GM12878 (cell line): ENCODE measurements around the gene ATF6. TPM values are rescaled to one million over a fixed set of nuclear protein-coding genes. Genes with fewer than 3 reads are reported as not detected.

Experiments
- ATF7 ChIP-seq: fragments of 450-650 bp; IDR thresholded peaks from 2 replicates; pipeline ENCODE4 v1.6.1; 2016; ENCODE audit warnings: low read depth, mild to moderate bottlenecking
- CREM ChIP-seq: IDR thresholded peaks from 2 replicates; pipeline ENCODE4 v1.6.1; 2014; ENCODE audit warnings: antibody characterized with exemption, low read depth
- DPF2 ChIP-seq: fragments of 450-650 bp; IDR thresholded peaks from 2 replicates; pipeline ENCODE4 v1.6.1; 2017; ENCODE audit warnings: mild to moderate bottlenecking
- EED ChIP-seq: sonication (generic); IDR thresholded peaks from 2 replicates; pipeline ENCODE4 v1.6.1; 2016; ENCODE audit warnings: antibody characterized with exemption, low read depth
- EGR1 ChIP-seq, 2 experiments: IDR thresholded peaks; 1 replicate in 1 of 2; 2 replicates in 1 of 2; pipeline ENCODE4 v1.6.1; 2011 to 2012; ENCODE audit warnings: low read depth in 2 of 2, low read length in 2 of 2, borderline replicate concordance in 1 of 2, mild to moderate bottlenecking in 1 of 2, moderate library complexity in 1 of 2
- ETV6 ChIP-seq, 2 experiments: fragments of 450-650 bp in 1 of 2; IDR thresholded peaks in 1 of 2; conservative IDR thresholded peaks in 1 of 2; 2 replicates each; pipeline ENCODE4 v1.6.1; 2014; ENCODE audit warnings: antibody characterized with exemption in 1 of 2, borderline replicate concordance in 1 of 2, low read depth in 1 of 2, mild to moderate bottlenecking in 1 of 2, moderate library complexity in 1 of 2
- FOXM1 ChIP-seq: IDR thresholded peaks from 2 replicates; pipeline ENCODE4 v1.6.1; 2012; ENCODE audit warnings: low read depth, mild to moderate bottlenecking, inconsistent platforms, low read length, moderate library complexity
- JUNB ChIP-seq: IDR thresholded peaks from 2 replicates; pipeline ENCODE4 v1.6.1; 2016; ENCODE audit warnings: antibody characterized with exemption, mild to moderate bottlenecking
- LARP7 ChIP-seq: fragments of 450-650 bp; IDR thresholded peaks from 2 replicates; pipeline ENCODE4 v1.6.1; 2017; ENCODE audit warnings: mild to moderate bottlenecking
- MEF2A ChIP-seq: IDR thresholded peaks from 2 replicates; pipeline ENCODE4 v1.6.1; 2011; ENCODE audit warnings: low read depth, mild to moderate bottlenecking, low read length, moderate library complexity; ENCODE audit not compliant: insufficient read depth
- RAD21 ChIP-seq: IDR thresholded peaks from 2 replicates; pipeline ENCODE4 v1.6.1; 2011; ENCODE audit warnings: mild to moderate bottlenecking, low read depth, low read length, moderate library complexity; ENCODE audit not compliant: insufficient read depth
- RB1 ChIP-seq: fragments of 450-650 bp; formaldehyde crosslinking; IDR thresholded peaks from 2 replicates; pipeline ENCODE4 v1.6.1; 2017; ENCODE audit warnings: mild to moderate bottlenecking, borderline replicate concordance
- RUNX3 ChIP-seq: IDR thresholded peaks from 2 replicates; pipeline ENCODE4 v1.6.1; 2012; ENCODE audit warnings: low read length, inconsistent platforms
- SREBF2 ChIP-seq: IDR thresholded peaks from 2 replicates; pipeline ENCODE4 v1.6.1; 2012; ENCODE audit warnings: mild to moderate bottlenecking, low read length
- SUZ12 ChIP-seq: fragments of 200-600 bp; sonication (generic); IDR thresholded peaks from one replicate; pipeline ENCODE4 v1.6.1; 2018; ENCODE audit warnings: antibody characterized with exemption, mild to moderate bottlenecking; ENCODE audit not compliant: unreplicated experiment
- TAF1 ChIP-seq: IDR thresholded peaks from 2 replicates; pipeline ENCODE4 v1.6.1; 2011; ENCODE audit warnings: mild to moderate bottlenecking, low read depth, low read length, borderline replicate concordance
- TCF12 ChIP-seq: IDR thresholded peaks from 2 replicates; pipeline ENCODE4 v1.6.1; 2011; ENCODE audit warnings: low read depth, mild to moderate bottlenecking, low read length
- ZNF274 ChIP-seq: IDR thresholded peaks from one replicate; pipeline ENCODE4 v1.8.0; 2011; ENCODE audit not compliant: insufficient read length, insufficient read depth
- polyA plus RNA-seq, 11 experiments: library from polyadenylated mRNA; depleted of rRNA in 4 of 11; unstranded in 6 of 11; stranded (reverse) in 5 of 11; fragments of >200 nt; fragmentation: Nextera tagmentation in 4 of 11; fragmentation: Illumina TruSeq in 1 of 11; extraction: Ambion mirVana in 4 of 11; extraction: Trizol in 1 of 11; gene quantifications; 1 replicate in 1 of 11; 2 replicates in 10 of 11; pipeline versions ENCODE4 v1.2.1 to v1.2.3, GENCODE V29; 2011 to 2016; ENCODE audit warnings: inconsistent platforms in 2 of 11, missing spikeins in 2 of 11, low read depth in 1 of 11
- total RNA-seq, 4 experiments: library from RNA; depleted of rRNA in 3 of 4; stranded (reverse); fragments of >200 nt in 3 of 4; fragmentation: Illumina TruSeq in 1 of 4; extraction: Trizol in 1 of 4; gene quantifications; 2 replicates each; pipeline versions ENCODE4 v1.2.1 to v1.2.3, GENCODE V29; 2013 to 2021
- TF ChIP-seq, protein P1 (sequence below): IDR thresholded peaks from 2 replicates; pipeline ENCODE4 v1.6.1; 2012; ENCODE audit warnings: low read depth, low read length, improper control_type of control experiment
- TF ChIP-seq, protein P2 (sequence below): IDR thresholded peaks from 2 replicates; pipeline ENCODE4 v1.6.1; 2011; ENCODE audit warnings: borderline replicate concordance, low read depth, mild to moderate bottlenecking, moderate library complexity, mixed read lengths, low read length; ENCODE audit not compliant: insufficient read depth; ENCODE audit errors: extremely low read length
- TF ChIP-seq, protein P3 (sequence below): IDR thresholded peaks from 2 replicates; pipeline ENCODE4 v1.6.1; 2012; ENCODE audit warnings: low read depth, low read length, improper control_type of control experiment
- TF ChIP-seq, protein P4 (sequence below): fragments of 450-650 bp; IDR thresholded peaks from 2 replicates; pipeline ENCODE4 v1.6.1; 2018; ENCODE audit warnings: mild to moderate bottlenecking, low read depth, moderate library complexity; ENCODE audit not compliant: partially characterized antibody
- TF ChIP-seq, protein P5 (sequence below): fragments of 450-650 bp; IDR thresholded peaks from 2 replicates; pipeline ENCODE4 v1.6.1; 2017; ENCODE audit warnings: low read depth, mild to moderate bottlenecking, moderate library complexity

ATF6 gene
- total and polyA plus RNA-seq, 10 of the 15 experiments (the other 5 are each of a cell fraction or from before 2014, with no cell fraction given): 7.8 to 24.3 (median 14.7) TPM

DNA sequence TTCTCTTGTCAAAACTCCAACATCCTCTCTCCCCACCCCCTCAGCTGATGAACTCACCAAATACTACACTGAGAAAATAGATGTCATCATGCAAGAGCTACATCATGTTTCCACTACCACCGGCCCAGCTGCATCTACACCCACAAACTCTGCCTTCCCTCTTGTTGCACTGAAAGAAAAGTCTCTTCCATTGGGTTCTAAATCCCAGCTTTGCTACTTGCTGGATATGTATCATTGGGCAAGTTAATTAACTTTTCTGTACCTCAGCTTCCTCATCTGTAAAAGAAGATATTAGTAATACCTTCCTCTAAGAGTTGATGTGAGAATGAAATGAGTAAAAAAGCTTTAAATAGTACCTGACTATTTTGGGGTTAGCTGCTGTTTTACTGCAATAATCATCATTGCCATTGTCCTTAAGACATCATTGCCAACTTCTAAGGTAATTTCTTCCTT is 149.0 kb downstream of the ATF6 start (continued):
- TF ChIP-seq, protein P1, sequence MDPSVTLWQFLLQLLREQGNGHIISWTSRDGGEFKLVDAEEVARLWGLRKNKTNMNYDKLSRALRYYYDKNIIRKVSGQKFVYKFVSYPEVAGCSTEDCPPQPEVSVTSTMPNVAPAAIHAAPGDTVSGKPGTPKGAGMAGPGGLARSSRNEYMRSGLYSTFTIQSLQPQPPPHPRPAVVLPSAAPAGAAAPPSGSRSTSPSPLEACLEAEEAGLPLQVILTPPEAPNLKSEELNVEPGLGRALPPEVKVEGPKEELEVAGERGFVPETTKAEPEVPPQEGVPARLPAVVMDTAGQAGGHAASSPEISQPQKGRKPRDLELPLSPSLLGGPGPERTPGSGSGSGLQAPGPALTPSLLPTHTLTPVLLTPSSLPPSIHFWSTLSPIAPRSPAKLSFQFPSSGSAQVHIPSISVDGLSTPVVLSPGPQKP: no peak
- TF ChIP-seq CREM (peak; percentile 62; the same call in 1 of the 2 replicates), JUNB (peak; percentile 96), ATF7 (peak; percentile 74), MEF2A (peak; percentile 99), TCF12 (peak; percentile 59; the same call in 1 of the 2 replicates), DPF2 (peak; percentile 62; the same call in 1 of the 2 replicates), EED (peak; percentile 80), EGR1 (IDR thresholded peaks at IDR 0.05; ENCODE audit: borderline replicate concordance in 1 of 2, low read depth in 2 of 2, low read length in 2 of 2) (no peak), SUZ12 (no peak), SREBF2 (no peak), RB1 (no peak), RUNX3 (peak; percentile 79), TAF1 (no peak), ETV6 (conservative IDR thresholded peaks at IDR 0.05 in 1 of 2, IDR thresholded peaks at IDR 0.05 in 1 of 2; ENCODE audit: borderline replicate concordance in 1 of 2, low read depth in 1 of 2) (peak in 1 of 2 experiments; percentile 80; a peak in 1 of 4 replicates), FOXM1 (peak; percentile 86), ZNF274 (no peak), LARP7 (no peak), RAD21 (no peak)
- TF ChIP-seq, protein P2, sequence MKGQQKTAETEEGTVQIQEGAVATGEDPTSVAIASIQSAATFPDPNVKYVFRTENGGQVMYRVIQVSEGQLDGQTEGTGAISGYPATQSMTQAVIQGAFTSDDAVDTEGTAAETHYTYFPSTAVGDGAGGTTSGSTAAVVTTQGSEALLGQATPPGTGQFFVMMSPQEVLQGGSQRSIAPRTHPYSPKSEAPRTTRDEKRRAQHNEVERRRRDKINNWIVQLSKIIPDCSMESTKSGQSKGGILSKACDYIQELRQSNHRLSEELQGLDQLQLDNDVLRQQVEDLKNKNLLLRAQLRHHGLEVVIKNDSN: no peak
- TF ChIP-seq, protein P3, sequence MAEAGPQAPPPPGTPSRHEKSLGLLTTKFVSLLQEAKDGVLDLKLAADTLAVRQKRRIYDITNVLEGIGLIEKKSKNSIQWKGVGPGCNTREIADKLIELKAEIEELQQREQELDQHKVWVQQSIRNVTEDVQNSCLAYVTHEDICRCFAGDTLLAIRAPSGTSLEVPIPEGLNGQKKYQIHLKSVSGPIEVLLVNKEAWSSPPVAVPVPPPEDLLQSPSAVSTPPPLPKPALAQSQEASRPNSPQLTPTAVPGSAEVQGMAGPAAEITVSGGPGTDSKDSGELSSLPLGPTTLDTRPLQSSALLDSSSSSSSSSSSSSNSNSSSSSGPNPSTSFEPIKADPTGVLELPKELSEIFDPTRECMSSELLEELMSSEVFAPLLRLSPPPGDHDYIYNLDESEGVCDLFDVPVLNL: no peak
- TF ChIP-seq, protein P4, sequence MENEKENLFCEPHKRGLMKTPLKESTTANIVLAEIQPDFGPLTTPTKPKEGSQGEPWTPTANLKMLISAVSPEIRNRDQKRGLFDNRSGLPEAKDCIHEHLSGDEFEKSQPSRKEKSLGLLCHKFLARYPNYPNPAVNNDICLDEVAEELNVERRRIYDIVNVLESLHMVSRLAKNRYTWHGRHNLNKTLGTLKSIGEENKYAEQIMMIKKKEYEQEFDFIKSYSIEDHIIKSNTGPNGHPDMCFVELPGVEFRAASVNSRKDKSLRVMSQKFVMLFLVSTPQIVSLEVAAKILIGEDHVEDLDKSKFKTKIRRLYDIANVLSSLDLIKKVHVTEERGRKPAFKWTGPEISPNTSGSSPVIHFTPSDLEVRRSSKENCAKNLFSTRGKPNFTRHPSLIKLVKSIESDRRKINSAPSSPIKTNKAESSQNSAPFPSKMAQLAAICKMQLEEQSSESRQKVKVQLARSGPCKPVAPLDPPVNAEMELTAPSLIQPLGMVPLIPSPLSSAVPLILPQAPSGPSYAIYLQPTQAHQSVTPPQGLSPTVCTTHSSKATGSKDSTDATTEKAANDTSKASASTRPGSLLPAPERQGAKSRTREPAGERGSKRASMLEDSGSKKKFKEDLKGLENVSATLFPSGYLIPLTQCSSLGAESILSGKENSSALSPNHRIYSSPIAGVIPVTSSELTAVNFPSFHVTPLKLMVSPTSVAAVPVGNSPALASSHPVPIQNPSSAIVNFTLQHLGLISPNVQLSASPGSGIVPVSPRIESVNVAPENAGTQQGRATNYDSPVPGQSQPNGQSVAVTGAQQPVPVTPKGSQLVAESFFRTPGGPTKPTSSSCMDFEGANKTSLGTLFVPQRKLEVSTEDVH: no peak
- TF ChIP-seq, protein P5, sequence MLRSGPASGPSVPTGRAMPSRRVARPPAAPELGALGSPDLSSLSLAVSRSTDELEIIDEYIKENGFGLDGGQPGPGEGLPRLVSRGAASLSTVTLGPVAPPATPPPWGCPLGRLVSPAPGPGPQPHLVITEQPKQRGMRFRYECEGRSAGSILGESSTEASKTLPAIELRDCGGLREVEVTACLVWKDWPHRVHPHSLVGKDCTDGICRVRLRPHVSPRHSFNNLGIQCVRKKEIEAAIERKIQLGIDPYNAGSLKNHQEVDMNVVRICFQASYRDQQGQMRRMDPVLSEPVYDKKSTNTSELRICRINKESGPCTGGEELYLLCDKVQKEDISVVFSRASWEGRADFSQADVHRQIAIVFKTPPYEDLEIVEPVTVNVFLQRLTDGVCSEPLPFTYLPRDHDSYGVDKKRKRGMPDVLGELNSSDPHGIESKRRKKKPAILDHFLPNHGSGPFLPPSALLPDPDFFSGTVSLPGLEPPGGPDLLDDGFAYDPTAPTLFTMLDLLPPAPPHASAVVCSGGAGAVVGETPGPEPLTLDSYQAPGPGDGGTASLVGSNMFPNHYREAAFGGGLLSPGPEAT: peak; percentile 64
